ELR (cell line): ENCODE results near the gene USP6NL.
A peak's percentile ranks its signal among the peaks of the same experiment; 100 is the strongest.

ENCODE experiments used
- DNase-seq: peaks from one replicate; pipeline ENCODE4 v3.0.0-alpha.2; 2015; ENCODE audit warnings: low read depth

Gene USP6NL

DNA sequence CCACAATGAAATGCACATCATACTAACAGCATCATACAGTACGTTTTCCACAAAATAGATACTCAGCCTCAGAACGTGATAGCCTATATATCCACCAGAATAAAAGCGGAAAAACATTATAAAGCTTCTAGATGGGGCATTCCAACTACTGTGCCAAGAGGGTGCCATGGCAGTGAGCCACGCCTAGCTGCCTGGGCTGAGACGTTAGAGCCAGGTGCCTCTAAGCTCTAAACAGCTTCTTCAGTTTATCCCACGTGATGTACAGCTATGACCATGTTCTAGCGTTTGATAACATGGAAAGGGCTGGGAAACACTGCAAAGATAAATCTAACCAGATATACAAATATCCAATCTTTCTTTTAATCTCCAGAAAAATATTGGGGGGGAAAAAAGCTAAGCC is 17.8 kb downstream of the USP6NL start:
- DNase-seq, result no peak

DNA sequence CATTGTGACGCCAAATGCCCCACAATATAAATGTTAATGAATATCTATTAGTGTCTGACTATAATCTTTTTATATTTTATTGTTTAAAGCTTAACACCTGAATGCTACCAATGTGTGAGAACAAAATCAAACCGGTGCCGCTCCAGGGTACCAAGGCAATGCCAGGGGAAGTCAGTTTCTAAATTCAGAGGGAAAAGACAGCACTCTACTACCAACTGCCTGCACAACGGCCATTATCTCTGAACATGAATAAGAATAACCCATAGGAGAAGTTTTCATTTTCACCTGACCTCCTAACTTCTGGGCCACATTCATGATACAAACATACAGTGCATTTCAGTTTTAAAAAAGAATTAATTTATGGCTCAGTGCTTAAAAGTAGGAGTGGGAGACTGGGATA is 21.7 kb downstream of the USP6NL start:
- no peak for DNase-seq

DNA sequence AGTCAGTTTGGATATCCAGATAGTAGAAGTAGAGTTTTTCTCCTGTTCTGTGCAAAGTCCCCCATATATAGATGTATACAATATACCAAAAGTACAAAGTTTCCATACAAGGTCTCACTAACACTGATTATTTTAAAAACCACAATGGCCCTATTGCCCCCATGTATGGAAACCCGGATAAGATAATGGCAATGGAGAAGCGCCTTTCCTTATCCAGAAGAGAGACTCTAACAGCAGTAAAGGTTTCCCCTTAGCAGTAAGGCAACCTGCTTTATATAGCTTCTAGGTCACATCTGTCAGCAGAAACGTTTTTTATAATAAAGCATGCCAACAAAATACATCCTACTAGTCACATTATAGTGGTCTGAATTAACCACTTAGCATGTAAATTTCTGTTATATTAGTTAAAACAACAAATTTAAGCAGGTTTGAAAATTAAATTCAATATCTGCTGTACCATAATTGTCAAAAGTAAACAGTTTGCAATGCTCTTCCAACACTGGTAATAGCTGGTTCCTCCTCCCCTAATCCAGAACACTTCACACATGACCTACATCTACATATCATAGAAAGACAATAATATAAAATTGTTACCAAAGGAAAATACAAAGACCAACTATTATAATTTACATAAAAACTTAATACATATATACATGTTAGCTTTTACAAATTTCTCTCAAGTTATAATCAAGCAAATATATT is 22.4 kb downstream of the USP6NL start:
- no peak for DNase-seq

DNA sequence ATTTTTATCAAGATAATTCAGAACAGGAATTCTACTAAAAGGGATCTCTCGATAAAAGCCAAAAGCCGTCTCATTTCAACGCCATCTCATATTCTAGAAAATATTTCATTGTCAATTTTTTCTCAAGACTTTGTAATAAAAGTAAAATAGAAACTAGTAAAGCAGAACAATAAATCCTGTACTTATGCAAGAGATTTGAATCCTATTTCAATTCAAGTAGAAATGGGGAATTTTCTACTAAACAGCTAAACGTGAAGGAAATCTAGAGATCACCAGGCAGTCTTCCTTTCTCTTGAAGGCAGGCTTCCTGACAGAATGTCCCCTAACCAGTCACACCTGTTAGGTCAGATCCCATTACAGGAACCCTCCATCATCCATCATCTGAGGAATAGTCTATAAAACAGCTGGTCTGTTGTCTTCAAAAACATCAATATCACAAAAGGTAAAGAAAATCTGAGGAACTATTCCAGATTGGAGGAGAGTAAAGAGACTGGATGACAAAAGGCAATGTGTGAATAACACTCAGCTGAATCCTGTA is 23.7 kb downstream of the USP6NL start:
- no peak for DNase-seq

DNA sequence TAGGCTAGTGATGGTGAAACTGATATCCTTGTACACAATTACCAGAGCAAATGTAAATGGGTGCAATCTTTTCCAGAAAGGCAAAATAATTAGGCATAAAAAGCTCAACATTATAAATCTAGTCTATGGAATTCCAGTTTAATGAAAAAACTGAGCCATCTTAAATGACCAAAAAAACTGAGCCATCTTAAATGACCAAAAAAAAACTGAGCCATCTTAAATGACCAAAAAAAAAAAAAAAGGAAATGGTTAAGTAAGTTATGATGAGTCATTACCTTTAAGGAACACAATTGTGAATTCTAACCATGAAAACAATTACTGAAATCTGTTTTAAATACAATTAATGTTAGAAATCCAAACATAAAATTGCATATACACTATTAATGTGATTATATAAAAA is 25.3 kb downstream of the USP6NL start:
- peak; percentile 53 for DNase-seq

DNA sequence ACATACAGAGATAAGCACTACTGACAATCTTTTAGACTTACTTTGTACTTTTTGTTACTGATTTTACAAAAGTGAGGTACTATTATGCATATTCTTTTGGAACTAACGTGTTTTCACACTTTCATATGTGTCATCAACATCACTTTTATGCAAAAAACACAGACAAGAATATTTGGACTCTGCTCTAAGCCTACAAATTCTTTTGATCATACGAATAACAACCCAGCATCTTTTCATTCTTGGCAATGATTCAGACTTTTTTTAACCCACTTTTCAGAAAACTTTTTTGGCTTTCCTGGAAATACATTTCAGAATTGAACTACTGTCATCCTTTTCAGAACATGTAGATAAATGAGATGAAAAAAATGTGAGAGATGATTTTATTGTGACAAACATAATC is 30.2 kb downstream of the USP6NL start:
- no peak for DNase-seq

DNA sequence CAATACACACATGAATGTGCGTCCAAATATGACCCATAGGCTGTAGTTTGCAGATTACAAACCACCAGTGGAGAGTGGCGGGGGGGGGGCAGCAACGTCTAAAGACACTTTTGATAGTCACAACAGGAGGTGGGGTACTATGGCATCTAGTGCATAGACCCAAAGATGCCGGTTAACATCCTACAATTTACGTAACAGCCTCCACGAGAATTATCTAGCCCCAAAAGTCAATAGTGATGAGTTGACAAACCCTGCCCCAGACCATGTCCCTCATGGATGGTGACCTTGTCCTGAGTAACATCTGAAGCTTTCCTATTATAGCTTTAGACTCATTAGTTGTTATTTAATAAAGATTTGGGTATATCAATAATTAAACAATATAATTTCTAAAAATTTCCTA is 31.6 kb downstream of the USP6NL start:
- no peak for DNase-seq

DNA sequence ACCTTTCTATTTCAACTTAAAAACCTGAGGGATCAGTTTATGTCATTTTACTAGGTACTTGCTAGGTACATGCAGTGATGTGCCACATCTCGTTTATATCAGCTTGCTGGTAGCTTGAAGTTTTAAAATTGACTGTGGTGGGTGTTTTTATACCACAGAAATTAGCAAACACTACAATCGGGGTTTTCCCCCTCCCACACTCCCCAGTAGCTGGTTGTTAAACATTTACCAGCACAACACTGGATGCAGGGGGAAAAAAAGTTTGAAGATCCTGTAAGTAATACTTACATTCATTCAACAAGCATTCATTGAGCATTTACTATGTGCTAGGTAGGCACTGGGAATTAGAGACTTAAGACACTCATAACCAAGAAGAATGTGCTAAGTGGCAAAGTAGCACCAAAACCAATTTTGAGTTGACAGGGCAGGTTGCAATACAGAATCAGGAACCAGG is 32.6 kb downstream of the USP6NL start:
- DNase-seq, result no peak

DNA sequence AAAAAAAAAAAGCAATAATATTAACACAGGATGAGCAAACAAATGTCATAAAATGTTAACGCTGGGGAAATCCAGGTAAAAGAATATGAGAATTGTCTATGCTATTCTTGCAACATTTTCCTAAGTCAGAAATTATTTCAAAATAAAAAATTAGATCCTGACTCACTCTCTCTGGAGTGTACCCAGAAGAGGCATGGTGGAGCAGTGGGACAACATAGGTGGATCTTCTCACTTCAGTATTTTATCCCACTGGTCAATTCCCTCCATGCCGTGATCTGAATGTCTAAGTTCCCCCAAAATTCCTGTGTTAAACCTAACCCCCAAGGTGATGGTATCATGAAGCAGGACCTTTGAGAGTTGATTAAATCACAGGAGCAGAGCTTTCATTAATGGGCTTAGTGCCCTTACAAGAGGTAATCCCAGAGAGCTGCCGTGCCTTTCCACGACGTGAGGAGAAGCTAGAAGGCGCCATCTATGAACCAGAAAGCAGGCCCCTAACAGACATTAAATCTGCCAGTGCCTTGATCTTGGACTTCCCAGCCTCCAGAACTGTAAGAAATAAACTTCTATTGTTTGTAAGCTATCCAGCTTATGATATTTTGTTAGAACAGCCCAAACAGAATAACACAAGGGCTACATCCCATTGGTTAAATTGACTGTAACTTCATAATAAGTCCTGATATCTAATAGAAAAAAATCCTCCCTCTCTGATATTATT is 35.2 kb downstream of the USP6NL start:
- DNase-seq, result no peak

DNA sequence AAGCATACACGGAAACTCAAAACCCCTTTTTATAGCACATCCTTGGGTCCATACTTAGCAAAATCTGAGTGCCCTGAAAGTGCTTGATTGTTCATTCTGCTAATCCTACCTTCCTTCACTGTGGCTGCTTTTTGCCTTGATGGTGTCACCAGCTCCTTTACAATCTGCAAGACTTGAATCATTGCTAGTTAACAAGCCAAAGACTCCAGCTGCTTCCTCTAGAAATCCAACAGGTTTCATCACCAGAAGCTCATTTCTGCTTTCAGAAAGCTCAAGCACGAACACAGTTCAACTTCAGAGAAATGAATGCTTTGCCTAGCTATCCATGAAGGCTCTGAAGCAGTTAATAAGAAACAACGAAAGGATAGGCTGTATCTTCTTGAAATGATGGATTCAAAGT is 38.0 kb downstream of the USP6NL start:
- peak; percentile 20 for DNase-seq

DNA sequence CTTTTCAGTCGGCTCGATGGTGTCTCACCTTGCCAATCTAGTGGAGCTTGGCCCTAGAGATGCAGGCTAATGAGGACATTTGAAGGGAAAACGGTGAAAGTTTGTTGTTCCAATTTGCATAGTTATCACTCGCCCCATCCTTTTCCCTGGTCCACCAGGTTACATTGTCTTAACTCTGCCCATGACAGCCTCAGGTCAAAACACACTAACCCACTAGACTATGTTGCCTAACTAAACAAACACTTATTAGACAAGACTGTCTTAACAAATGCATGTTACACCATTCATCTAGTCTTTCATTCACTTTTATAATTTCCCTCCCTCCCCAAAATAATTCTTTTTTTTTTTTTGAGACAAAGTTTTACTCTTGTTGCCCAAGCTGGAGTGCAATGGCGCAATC is 40.7 kb downstream of the USP6NL start:
- DNase-seq, result no peak

DNA sequence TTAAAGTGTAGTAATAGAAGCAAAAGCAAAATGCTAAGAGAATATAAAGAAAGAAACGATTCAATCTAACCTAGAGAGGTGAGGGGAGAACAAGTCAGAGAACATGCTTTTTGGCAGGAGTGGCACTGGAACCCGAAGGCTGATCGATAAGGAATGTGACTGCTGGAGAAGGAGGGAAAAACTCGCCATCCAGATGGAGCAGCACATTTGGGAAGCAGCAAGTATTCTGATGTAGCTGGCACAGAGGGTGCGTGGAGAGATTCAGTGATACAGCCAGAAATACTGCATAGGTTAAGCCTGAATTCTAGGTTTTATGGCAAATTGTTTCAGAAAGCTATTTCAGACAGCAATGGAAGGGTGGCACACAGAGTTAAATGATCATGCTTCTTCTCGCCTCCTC is 42.0 kb downstream of the USP6NL start:
- no peak for DNase-seq

DNA sequence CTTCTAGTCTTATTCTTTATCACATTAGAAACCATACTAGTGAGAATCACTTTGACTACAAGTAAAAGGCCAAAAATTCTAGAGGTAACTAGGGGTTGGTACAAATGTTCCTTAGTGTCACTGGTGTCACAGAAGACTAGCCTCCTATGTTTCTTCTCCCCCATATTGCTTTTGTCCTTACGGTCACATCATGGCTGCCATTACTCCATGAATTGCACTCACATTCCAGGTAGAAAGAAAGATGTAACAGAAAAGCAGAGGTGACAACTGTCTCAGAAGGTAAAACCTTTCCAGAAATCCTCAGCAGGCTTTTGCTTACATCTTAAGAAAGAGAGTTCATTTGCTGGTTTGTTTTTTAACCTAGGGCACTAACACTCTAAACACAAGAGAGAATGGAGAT is 42.9 kb downstream of the USP6NL start:
- no peak for DNase-seq

DNA sequence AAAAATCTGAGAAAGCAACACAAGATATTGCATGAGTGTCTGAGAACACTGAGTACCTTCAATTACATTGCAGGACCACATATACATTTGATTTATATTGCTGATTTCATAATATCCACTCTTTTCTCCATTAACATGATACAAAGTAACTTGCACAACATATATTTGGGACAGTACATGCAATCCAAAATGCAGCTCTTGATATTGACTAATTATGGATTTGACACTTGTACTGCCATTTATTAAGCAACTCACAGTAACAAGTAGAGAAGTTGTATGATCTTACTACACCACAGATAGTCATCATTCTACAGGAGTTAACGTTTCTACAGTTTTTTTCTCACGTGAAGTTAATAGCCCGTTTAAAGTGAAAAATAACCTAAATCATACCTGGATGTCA is 46.7 kb downstream of the USP6NL start:
- DNase-seq, result no peak

DNA sequence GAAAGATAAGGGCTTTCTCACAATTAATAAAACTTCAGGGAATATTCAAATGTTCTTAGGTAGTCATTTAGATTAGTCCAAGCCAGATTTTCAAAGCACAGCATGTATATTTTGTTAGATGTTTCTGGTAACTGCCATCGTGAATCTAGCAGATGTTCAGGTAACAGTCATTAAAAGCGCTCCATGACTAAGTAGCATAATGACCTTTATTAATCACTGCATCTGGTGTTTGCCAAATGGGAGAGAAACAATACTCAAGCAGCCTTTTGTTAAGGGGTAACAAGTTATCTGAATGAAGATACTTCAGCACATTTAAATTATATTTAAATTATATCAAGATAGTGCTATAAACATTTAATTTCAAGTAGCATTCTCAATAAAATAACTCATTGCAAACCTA is 47.5 kb downstream of the USP6NL start:
- no peak for DNase-seq

DNA sequence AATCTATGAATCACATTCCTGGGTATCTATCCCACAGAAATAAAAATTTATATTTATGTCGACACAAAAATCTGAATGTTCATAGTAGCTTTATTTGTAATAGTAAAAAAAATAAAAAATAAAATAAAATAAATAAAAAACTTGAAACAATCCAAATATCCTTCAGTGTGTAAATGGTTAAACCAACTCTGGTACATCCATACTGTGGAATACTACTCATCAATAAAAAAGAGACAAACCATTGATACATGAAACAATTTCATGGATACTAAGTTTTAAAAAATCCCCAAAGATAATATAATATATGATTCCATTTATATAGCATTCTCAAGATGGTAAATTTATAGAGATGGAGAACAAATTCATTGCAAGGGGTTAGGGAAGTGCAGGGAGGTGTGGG is 48.6 kb downstream of the USP6NL start:
- DNase-seq, result no peak

DNA sequence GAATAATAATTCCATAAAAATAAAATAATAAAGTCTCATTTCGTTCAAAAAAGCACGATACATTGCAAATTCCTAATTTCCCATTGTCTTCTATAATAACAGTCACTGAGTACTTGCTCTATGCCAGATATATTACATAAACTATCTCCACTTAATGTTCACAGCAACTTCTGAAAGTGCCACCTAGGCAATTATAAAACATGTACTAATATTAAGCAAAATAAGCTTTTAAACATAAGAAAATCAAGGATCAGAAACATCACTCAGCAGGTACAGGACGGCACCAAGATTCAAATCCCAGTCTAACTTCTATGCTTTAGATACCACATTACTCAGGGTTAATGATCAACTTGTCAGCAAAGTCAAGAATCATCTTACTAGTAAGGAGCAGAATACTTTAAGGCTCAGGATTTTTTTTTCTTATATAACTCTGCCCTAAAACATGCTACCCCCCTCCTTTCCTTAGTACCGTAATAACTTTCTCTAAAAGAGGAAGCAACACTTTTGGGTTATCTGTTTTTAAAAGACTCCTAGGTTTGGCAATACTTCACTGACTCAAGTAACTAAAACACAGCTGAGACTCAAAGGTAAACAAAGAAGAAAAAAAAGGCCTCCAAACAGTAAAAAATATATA is 51.3 kb downstream of the USP6NL start:
- no peak for DNase-seq

DNA sequence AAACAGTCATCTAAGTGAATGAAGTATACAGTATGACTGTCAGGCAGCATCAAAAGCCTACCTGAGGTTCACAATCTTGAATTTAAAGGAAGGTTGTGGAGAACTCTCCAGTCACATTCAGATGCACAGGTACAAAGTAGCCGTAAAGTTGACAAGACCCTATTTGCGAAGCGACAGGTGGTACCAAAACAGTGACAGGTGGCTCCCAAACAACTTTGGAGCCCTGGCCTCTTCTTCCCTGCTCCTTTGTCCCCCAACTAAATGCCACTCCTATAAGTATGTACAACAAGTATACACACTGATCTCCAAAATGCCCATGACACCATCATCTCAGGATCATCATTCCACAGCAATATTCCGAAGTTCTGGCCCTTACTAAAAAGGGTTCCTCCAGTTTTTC is 53.5 kb downstream of the USP6NL start:
- no peak for DNase-seq

DNA sequence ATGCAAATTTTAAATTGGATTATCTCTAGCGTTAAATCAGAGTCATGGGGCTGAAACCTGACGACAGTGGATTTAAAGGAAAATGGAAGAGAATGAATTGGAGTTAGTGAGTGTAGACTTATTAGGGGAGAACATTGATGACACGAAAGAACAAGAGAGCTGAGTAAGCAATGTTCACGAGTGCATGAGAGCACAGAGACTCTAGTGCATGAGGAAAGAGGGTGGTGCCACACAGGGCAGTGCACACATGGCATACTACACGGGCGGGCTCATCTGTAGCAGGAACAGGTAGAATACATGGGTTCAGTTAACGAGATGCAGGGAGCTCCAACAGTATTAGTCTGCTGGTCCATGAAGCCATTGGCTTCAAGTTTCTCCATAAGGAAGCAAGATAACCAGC is 53.9 kb downstream of the USP6NL start:
- DNase-seq, result no peak

DNA sequence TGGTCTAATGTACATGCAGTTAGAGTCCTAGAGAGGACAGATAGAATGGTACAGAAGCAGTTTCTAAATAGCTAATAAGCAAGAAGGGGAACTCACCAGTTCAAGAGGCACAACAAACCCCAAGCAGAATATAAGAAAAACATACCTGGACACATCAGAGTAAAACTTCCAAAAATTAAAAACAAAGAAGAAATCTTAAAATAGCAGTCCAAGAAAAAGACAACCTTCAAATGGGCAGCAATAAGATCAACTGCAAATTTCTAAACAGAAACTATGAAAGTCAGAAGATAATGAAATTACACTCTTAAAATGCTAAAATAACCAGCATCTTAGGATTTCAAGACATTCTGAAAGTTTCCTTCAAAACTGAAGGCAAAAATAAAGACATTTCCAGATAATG is 55.9 kb downstream of the USP6NL start:
- no peak for DNase-seq

DNA sequence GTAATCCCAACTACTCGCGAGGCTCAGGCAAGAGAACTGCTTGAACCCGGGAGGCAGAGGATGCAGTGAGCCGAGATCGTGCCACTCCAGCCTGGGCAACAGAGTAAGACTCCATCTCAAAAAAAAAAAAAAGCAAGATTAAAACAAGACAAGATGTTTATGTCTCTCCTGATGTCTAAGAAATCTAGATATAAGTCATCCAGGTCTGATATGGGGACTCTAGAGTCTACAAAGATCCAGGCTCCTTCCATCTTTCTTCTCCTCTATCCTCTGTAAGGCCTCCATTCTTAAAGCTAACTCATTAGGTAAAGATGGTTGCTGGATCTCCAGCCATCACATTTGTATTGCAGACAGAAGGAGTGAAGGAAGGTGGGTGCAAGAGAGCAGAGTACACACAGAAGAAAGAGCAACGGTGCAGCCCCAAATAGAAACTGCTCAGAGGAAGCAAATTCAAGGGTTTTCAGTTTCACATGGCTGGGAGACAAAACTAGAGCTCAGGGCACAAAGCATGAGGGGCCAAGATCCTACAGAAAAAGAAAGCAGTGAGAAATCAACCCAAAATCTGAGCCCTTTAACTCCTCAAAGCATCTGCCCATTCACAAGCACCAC is 57.6 kb downstream of the USP6NL start:
- DNase-seq, result no peak

DNA sequence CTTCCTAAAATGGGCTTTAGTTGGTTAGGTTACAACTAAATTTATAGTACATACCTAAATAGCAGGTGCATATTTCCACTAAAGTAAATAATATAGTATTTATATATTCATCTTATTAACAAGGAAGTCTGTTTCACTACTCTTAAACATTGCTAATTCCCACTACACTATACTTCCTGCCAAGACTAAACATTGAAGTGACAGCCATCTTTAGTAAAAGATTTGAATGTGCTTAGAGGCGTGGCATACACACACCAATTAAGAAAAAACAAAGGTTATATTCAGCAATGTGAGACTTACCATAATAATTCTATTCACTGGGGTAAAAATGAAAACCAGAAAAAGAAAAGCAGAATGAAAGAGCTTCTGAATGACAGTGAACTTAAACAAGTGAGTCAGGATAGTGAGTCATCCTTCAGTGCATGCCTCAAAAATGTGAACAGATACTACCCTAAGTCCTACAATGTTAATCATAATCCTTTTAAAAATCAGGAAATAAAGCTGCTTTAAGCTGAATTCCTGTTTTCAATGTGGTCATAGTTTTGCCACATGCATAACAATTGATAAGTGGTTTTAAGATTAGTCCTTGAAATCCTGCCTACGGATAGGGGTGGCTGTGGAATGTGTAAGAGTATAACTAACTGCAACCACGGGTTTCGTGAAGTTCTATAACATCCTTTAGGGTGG is 59.4 kb downstream of the USP6NL start:
- DNase-seq, result peak; percentile 97
